H1 (cell line): ENCODE results near the gene DNM1L.

Experiments used
- BACH1 ChIP-seq: IDR thresholded peaks from 2 replicates; pipeline ENCODE4 v1.6.1; 2012; ENCODE audit warnings: low read length, improper control_type of control experiment
- CTCF ChIP-seq, 3 experiments: IDR thresholded peaks; 1 replicate in 2 of 3; 2 replicates in 1 of 3; pipeline versions ENCODE4 v1.5.1 to v1.6.1; 2011; ENCODE audit warnings: low read length in 3 of 3, mild to moderate bottlenecking in 3 of 3, inconsistent platforms in 2 of 3, low read depth in 1 of 3, moderate library complexity in 1 of 3; ENCODE audit not compliant: insufficient read depth in 1 of 3; ENCODE audit errors: control extremely low read depth in 1 of 3
- EGR1 ChIP-seq: IDR thresholded peaks from 2 replicates; pipeline ENCODE4 v1.6.1; 2011; ENCODE audit warnings: low read depth, low read length, borderline replicate concordance
- POLR2A ChIP-seq, 2 experiments: IDR thresholded peaks; 1 replicate in 1 of 2; 2 replicates in 1 of 2; pipeline ENCODE4 v1.6.1; 2011; ENCODE audit warnings: low read depth in 2 of 2, low read length in 2 of 2, mild to moderate bottlenecking in 2 of 2; ENCODE audit errors: control extremely low read depth in 1 of 2
- SP1 ChIP-seq: IDR thresholded peaks from 2 replicates; pipeline ENCODE4 v1.6.1; 2011; ENCODE audit warnings: low read depth, low read length
- TAF7 ChIP-seq: optimal IDR thresholded peaks from 2 replicates; pipeline ENCODE3; 2011; ENCODE audit warnings: low read depth, mild to moderate bottlenecking, inconsistent platforms, low read length, moderate library complexity, borderline replicate concordance
- TCF12 ChIP-seq: IDR thresholded peaks from 2 replicates; pipeline ENCODE4 v1.6.1; 2011; ENCODE audit warnings: low read depth, mild to moderate bottlenecking, low read length
- YY1 ChIP-seq: IDR thresholded peaks from 2 replicates; pipeline ENCODE4 v1.6.1; 2011; ENCODE audit warnings: low read depth, mild to moderate bottlenecking, low read length
- ZNF274 ChIP-seq: IDR thresholded peaks from 2 replicates; pipeline ENCODE4 v1.7.0; 2012; ENCODE audit warnings: low read length, borderline replicate concordance; ENCODE audit errors: extremely low read depth
- TF ChIP-seq, protein P1 (sequence below): IDR thresholded peaks from 2 replicates; pipeline ENCODE4 v1.6.1; 2011; ENCODE audit warnings: low read depth, mild to moderate bottlenecking, low read length; ENCODE audit not compliant: insufficient read depth

DNA sequence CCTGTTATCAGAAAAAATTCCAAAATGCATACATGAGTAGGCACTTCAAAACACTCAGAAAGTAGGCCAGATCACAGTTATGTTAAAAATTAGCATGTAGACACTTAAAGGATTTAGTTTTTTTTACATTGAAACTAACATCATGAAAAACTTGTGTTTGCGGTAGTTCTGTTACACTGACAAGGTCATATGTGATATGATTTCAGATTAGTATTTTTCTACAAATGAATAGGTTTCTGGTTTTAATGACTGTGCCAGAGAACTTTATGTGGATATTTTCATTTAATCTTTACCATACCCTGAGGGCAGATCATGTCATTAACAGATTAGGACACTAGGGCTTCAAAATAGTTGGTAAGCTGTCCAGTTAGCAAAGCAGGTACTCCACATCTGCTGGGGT is 55.9 kb downstream of the DNM1L start:
- TF ChIP-seq SP1: no peak
- TF ChIP-seq EGR1: no peak
- TF ChIP-seq, protein P1, sequence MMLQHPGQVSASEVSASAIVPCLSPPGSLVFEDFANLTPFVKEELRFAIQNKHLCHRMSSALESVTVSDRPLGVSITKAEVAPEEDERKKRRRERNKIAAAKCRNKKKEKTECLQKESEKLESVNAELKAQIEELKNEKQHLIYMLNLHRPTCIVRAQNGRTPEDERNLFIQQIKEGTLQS: no peak
- no peak for TF ChIP-seq TAF7
- no peak for TF ChIP-seq CTCF (IDR thresholded peaks at IDR 0.05; ENCODE audit: control extremely low read depth in 1 of 3, insufficient read depth in 1 of 3, low read depth in 1 of 3, low read length in 3 of 3)
- no peak for TF ChIP-seq BACH1
- TF ChIP-seq POLR2A (IDR thresholded peaks at IDR 0.05; ENCODE audit: control extremely low read depth in 1 of 2, low read depth in 2 of 2, low read length in 2 of 2): no peak
- no peak for TF ChIP-seq YY1
- TF ChIP-seq ZNF274: no peak
- no peak for TF ChIP-seq TCF12
